SW480 (cell line): ENCODE measurements around the gene TMEM222.

Source experiments
- DNase-seq: peaks from one replicate; pipeline ENCODE4 v3.0.0-alpha.2; 2016; ENCODE audit warnings: low spot score

The TMEM222 gene

GRCh38 chr1:27359822-27360158 is 37.8 kb downstream of the TMEM222 start:
- no peak for DNase-seq

GRCh38 chr1:27360159-27361043 is 38.4 kb downstream of the TMEM222 start:
- no peak for DNase-seq

GRCh38 chr1:27361044-27361402 is 39.1 kb downstream of the TMEM222 start:
- no peak for DNase-seq

GRCh38 chr1:27361553-27361952 is 39.6 kb downstream of the TMEM222 start:
- DNase-seq, result no peak

GRCh38 chr1:27363766-27364695 is 42.1 kb downstream of the TMEM222 start:
- no peak for DNase-seq

GRCh38 chr1:27364696-27365371 is 42.9 kb downstream of the TMEM222 start:
- no peak for DNase-seq

- DNase-seq, result peak; percentile 87
Observed at GRCh38 chr1:27365372-27366112, 43.6 kb downstream of the TMEM222 start.

GRCh38 chr1:27366113-27366410 is 44.1 kb downstream of the TMEM222 start:
- DNase-seq, result peak; percentile 82

GRCh38 chr1:27366411-27367159 is 44.6 kb downstream of the TMEM222 start, which contains the start of gene MAP3K6:
Gene MAP3K6, minus strand, starts transcription at chr1:27366961. Its CDS starts 364 bp downstream, at chr1:27366597.
- peak; percentile 78 for DNase-seq

- DNase-seq, result no peak
Observed at GRCh38 chr1:27367160-27367650, 45.2 kb downstream of the TMEM222 start.

GRCh38 chr1:27368869-27369582 is 47.1 kb downstream of the TMEM222 start:
- DNase-seq, result no peak

- no peak for DNase-seq
Observed at GRCh38 chr1:27372022-27372807, 50.3 kb downstream of the TMEM222 start.

- DNase-seq, result no peak
Observed at GRCh38 chr1:27372808-27373690, 51.1 kb downstream of the TMEM222 start.

- no peak for DNase-seq
Observed at GRCh38 chr1:27374362-27375086, 52.6 kb downstream of the TMEM222 start, which contains the start of gene FCN3. Gene FCN3, minus strand, starts transcription at chr1:27374824. Its CDS starts 6 bp downstream, at chr1:27374818.

- DNase-seq, result no peak
Observed at GRCh38 chr1:27377760-27378495, 56.0 kb downstream of the TMEM222 start.

GRCh38 chr1:27379564-27380122 is 57.7 kb downstream of the TMEM222 start:
- DNase-seq, result no peak
